ENCODE data around the gene MDFIC2. TPM values are rescaled to one million over a fixed set of nuclear protein-coding genes. Genes with fewer than 3 reads are reported as not detected.

Gene MDFIC2
- total and polyA plus RNA-seq, 7 experiments from 2014 or later = not detected

- no peak overlapping the region for H3K4me3 Mint-ChIP-seq
- POLR2A ChIA-PET = no interaction called here
- no peak for DNase-seq
Measured at GRCh38 chr3:70247955-70248354, 64.5 kb downstream of the MDFIC2 start.

DNA sequence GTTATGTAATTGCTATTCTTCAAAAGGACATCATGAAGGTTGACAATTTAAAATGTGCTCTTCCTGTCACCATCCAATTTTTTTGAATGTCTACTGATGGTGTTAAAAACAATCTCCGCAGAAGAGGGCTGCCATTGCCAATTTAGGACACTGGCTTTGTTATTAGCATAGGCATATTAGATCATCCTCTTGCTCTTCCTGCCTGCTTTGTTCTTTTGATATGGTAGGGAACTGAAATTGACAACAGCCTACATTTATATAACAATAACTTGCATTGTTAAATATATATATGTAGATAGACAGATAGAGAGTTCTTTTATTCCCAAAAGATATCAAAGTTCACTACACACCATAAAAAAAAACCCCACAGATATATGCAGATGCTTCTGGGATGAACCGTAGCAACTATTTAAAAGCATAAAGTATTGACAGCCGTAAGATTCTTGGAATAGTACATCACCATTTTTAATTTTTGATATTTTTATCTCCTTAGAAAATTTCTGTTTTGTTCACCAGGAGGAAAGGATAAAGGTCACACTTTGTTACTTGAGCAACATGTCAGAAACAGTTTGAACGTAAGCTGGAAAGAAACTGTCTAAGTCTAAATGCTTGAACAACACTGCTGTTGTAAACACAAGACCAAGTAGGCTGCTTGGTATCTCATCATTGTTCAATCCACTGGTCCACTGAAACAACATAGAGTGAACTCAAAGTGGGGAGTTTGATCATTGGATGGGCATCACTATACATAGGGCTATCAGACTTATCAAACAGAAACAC is 66.5 kb downstream of the MDFIC2 start:
- CTCF ChIA-PET = no interaction called here
- intact Hi-C loops (cut with micrococcal nuclease) = no loop called here

More at GRCh38 chr3:70247955-70248354, 64.5 kb downstream of the MDFIC2 start:
- Histone ChIP-seq H3K27ac (ENCODE audit: low read depth, low read length) (no peak overlapping the region), H3K27me3 (ENCODE audit: control insufficient read depth in 2 of 2, insufficient read depth in 2 of 2, low read length in 2 of 2) (no peaks in the 10 kb centered on the region), H3K4me1 (ENCODE audit: control insufficient read depth in 2 of 2, insufficient read depth in 2 of 2, low read length in 2 of 2) (no peaks in the 10 kb centered on the region), H3K4me3 (ENCODE audit: low read length) (no peak overlapping the region), H3K36me3 (ENCODE audit: control insufficient read depth in 2 of 3, insufficient read depth in 3 of 3, low read length in 3 of 3) (no peaks in the 10 kb centered on the region), H3K9me3 (ENCODE audit: control insufficient read depth in 2 of 3, low read length in 3 of 3) (no peaks in the 10 kb centered on the region)
- peaks cover 0 to 22% (median 14%) of the 10 kb centered on the region in 5 donors for H3K27me3 Mint-ChIP-seq
- CTCF ChIA-PET = no interaction called here
- no peak for ATAC-seq
- peaks cover 0 to 14% (median 4%) of the 10 kb centered on the region in 11 donors for H3K9me3 Mint-ChIP-seq
- H3K4me1 Mint-ChIP-seq = no peaks in the 10 kb centered on the region
- H3K36me3 Mint-ChIP-seq = peaks cover 0 to 3% (median 0%) of the 10 kb centered on the region in 5 donors
- intact Hi-C loops (cut with micrococcal nuclease) = no loop called here
- no peak overlapping the region for H3K27ac Mint-ChIP-seq

GRCh38 chr3:70244422-70244821 is 68.0 kb downstream of the MDFIC2 start:
- DNase-seq (no peak), ATAC-seq (no peak)
- intact Hi-C loops (cut with micrococcal nuclease) = no loop called here
- Histone ChIP-seq H3K27me3 (ENCODE audit: control insufficient read depth in 2 of 2, insufficient read depth in 2 of 2, low read length in 2 of 2) (no peaks in the 10 kb centered on the region), H3K4me3 (ENCODE audit: low read length) (no peak overlapping the region), H3K4me1 (ENCODE audit: control insufficient read depth in 2 of 2, insufficient read depth in 2 of 2, low read length in 2 of 2) (no peaks in the 10 kb centered on the region), H3K36me3 (ENCODE audit: control insufficient read depth in 2 of 3, insufficient read depth in 3 of 3, low read length in 3 of 3) (no peaks in the 10 kb centered on the region), H3K9me3 (ENCODE audit: control insufficient read depth in 2 of 3, low read length in 3 of 3) (no peaks in the 10 kb centered on the region), H3K27ac (ENCODE audit: low read depth, low read length) (no peak overlapping the region)
- H3K4me1 Mint-ChIP-seq = no peaks in the 10 kb centered on the region
- H3K4me3 Mint-ChIP-seq = no peak overlapping the region
- H3K27ac Mint-ChIP-seq = no peak overlapping the region
- peaks cover 0 to 3% (median 0%) of the 10 kb centered on the region in 5 donors for H3K36me3 Mint-ChIP-seq
- POLR2A ChIA-PET = no interaction called here
- H3K27me3 Mint-ChIP-seq = peaks cover 0 to 15% (median 7%) of the 10 kb centered on the region in 5 donors
- peaks cover 0 to 10% (median 4%) of the 10 kb centered on the region in 11 donors for H3K9me3 Mint-ChIP-seq
- CTCF ChIA-PET = no interaction called here

More for the DNA sequence above, 66.5 kb downstream of the MDFIC2 start:
- Mint-ChIP-seq H3K4me3 (no peak overlapping the region), H3K27me3 (peaks cover 0 to 19% (median 11%) of the 10 kb centered on the region in 5 donors), H3K9me3 (peaks cover 0 to 14% (median 4%) of the 10 kb centered on the region in 11 donors), H3K27ac (no peak overlapping the region), H3K36me3 (peaks cover 0 to 3% (median 0%) of the 10 kb centered on the region in 5 donors), H3K4me1 (no peaks in the 10 kb centered on the region)
- DNase-seq = no peak
- no peaks in the 10 kb centered on the region for H3K9me3 ChIP-seq (ENCODE audit: control insufficient read depth in 2 of 3, low read length in 3 of 3)
- H3K27me3 ChIP-seq (ENCODE audit: control insufficient read depth in 2 of 2, insufficient read depth in 2 of 2, low read length in 2 of 2) = no peaks in the 10 kb centered on the region
- ATAC-seq = no peak
- H3K4me1 ChIP-seq (ENCODE audit: control insufficient read depth in 2 of 2, insufficient read depth in 2 of 2, low read length in 2 of 2) = no peaks in the 10 kb centered on the region
- no peaks in the 10 kb centered on the region for H3K36me3 ChIP-seq (ENCODE audit: control insufficient read depth in 2 of 3, insufficient read depth in 3 of 3, low read length in 3 of 3)
- H3K27ac ChIP-seq (ENCODE audit: low read depth, low read length) = no peak overlapping the region
- POLR2A ChIA-PET = no interaction called here
- no peak overlapping the region for H3K4me3 ChIP-seq (ENCODE audit: low read length)

- no peak overlapping the region for H3K4me3 ChIP-seq (ENCODE audit: low read length)
- ATAC-seq = no peak
- CTCF ChIA-PET = no interaction called here
Measured at GRCh38 chr3:70242297-70242882, 70.0 kb downstream of the MDFIC2 start.

DNA sequence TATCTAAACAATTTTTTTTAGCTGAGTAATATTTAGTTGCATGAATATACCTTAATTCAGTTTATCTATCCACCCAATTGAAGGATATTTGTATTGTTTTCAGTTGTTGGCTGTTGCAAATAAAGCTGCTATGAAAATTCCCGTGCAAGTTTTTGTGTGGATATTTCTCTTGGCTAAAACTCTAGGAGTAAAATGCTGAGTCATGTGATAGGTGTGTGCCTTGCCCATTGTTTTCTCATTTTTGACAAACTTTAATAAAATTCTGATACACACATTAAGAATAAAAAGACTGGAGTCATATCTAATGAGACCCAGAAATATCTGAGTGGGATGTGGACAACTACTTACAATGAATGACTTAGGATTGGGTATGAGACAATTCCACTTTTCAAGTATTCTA is 78.6 kb downstream of the MDFIC2 start:
- Mint-ChIP-seq H3K27ac (no peak overlapping the region), H3K9me3 (peaks cover 0 to 8% (median 4%) of the 10 kb centered on the region in 11 donors), H3K27me3 (peaks cover 0 to 11% (median 4%) of the 10 kb centered on the region in 5 donors), H3K4me1 (no peaks in the 10 kb centered on the region), H3K4me3 (no peak overlapping the region), H3K36me3 (no peaks in the 10 kb centered on the region)
- Histone ChIP-seq H3K27me3 (ENCODE audit: control insufficient read depth in 2 of 2, insufficient read depth in 2 of 2, low read length in 2 of 2) (no peaks in the 10 kb centered on the region), H3K4me1 (ENCODE audit: control insufficient read depth in 2 of 2, insufficient read depth in 2 of 2, low read length in 2 of 2) (no peaks in the 10 kb centered on the region), H3K9me3 (ENCODE audit: control insufficient read depth in 2 of 3, low read length in 3 of 3) (no peaks in the 10 kb centered on the region), H3K36me3 (ENCODE audit: control insufficient read depth in 2 of 3, insufficient read depth in 3 of 3, low read length in 3 of 3) (no peaks in the 10 kb centered on the region), H3K27ac (ENCODE audit: low read depth, low read length) (no peak overlapping the region), H3K4me3 (ENCODE audit: low read length) (no peak overlapping the region)
- CTCF ChIA-PET = no interaction called here
- POLR2A ChIA-PET = no interaction called here
- ATAC-seq (no peak), DNase-seq (no peak)
- intact Hi-C loops (cut with micrococcal nuclease) = no loop called here

More at GRCh38 chr3:70242297-70242882, 70.0 kb downstream of the MDFIC2 start:
- no peaks in the 10 kb centered on the region for H3K4me1 Mint-ChIP-seq
- DNase-seq = no peak
- no peaks in the 10 kb centered on the region for H3K4me1 ChIP-seq (ENCODE audit: control insufficient read depth in 2 of 2, insufficient read depth in 2 of 2, low read length in 2 of 2)
- intact Hi-C loops (cut with micrococcal nuclease) = no loop called here
- H3K27ac Mint-ChIP-seq = no peak overlapping the region
- POLR2A ChIA-PET = no interaction called here
- no peaks in the 10 kb centered on the region for H3K36me3 ChIP-seq (ENCODE audit: control insufficient read depth in 2 of 3, insufficient read depth in 3 of 3, low read length in 3 of 3)
- H3K27me3 Mint-ChIP-seq = peaks cover 0 to 16% (median 7%) of the 10 kb centered on the region in 5 donors
- no peak overlapping the region for H3K27ac ChIP-seq (ENCODE audit: low read depth, low read length)
- peaks cover 0 to 3% (median 0%) of the 10 kb centered on the region in 5 donors for H3K36me3 Mint-ChIP-seq
- H3K27me3 ChIP-seq (ENCODE audit: control insufficient read depth in 2 of 2, insufficient read depth in 2 of 2, low read length in 2 of 2) = no peaks in the 10 kb centered on the region
- no peaks in the 10 kb centered on the region for H3K9me3 ChIP-seq (ENCODE audit: control insufficient read depth in 2 of 3, low read length in 3 of 3)
- H3K4me3 Mint-ChIP-seq = no peak overlapping the region
- H3K9me3 Mint-ChIP-seq = peaks cover 0 to 8% (median 3%) of the 10 kb centered on the region in 11 donors

DNA sequence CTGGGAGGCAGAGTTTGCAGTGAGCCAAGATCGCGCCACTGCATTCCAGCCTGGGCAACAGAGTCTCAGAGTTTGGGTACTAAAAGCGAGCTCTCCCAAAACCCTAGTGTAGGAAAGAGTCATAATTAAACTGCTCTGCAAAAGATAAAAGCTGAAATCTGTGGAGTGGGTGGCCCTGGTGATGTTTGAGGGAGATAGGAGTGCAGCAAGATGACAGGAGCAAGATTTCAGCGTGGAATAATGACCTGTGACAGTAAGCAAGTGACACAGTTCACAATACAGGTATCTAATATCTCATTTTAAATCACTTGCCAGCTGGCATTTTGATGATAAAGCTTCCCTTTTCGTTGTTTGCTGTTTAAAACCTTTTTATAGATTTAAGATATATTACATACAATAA is 79.3 kb downstream of the MDFIC2 start:
- Histone ChIP-seq H3K36me3 (ENCODE audit: control insufficient read depth in 2 of 3, insufficient read depth in 3 of 3, low read length in 3 of 3) (no peaks in the 10 kb centered on the region), H3K9me3 (ENCODE audit: control insufficient read depth in 2 of 3, low read length in 3 of 3) (no peaks in the 10 kb centered on the region), H3K4me1 (ENCODE audit: control insufficient read depth in 2 of 2, insufficient read depth in 2 of 2, low read length in 2 of 2) (no peaks in the 10 kb centered on the region), H3K4me3 (ENCODE audit: low read length) (no peak overlapping the region), H3K27ac (ENCODE audit: low read depth, low read length) (no peak overlapping the region), H3K27me3 (ENCODE audit: control insufficient read depth in 2 of 2, insufficient read depth in 2 of 2, low read length in 2 of 2) (no peaks in the 10 kb centered on the region)
- ATAC-seq = no peak
- CTCF ChIA-PET = no interaction called here
- no peaks in the 10 kb centered on the region for H3K4me1 Mint-ChIP-seq
- H3K27ac Mint-ChIP-seq = no peak overlapping the region
- POLR2A ChIA-PET = no interaction called here
- H3K9me3 Mint-ChIP-seq = peaks cover 0 to 10% (median 4%) of the 10 kb centered on the region in 11 donors
- intact Hi-C loops (cut with micrococcal nuclease) = no loop called here
- no peaks in the 10 kb centered on the region for H3K36me3 Mint-ChIP-seq
- peaks cover 0 to 14% (median 4%) of the 10 kb centered on the region in 5 donors for H3K27me3 Mint-ChIP-seq
- H3K4me3 Mint-ChIP-seq = no peak overlapping the region
- DNase-seq = no peak

Data from naive thymus-derived CD4-positive, alpha-beta T cell (primary cell).